Tibial artery (tissue), 4 donors: ENCODE data around the gene RNF40.

ENCODE experiments used
- DNase-seq, 2 donors: peaks; one replicate each; pipeline ENCODE4 v3.0.0-alpha.2; 2019
- H3K27ac ChIP-seq, 2 donors: fragments of 200-600 bp; sonication (generic) in 1 of 2; 1 replicate in 1 of 2; 2 replicates in 1 of 2; pipeline ENCODE4 v1.5.1; 2018 to 2019; ENCODE audit warnings: mild to moderate bottlenecking in 1 of 2
- H3K27me3 ChIP-seq, 2 donors: fragments of 200-600 bp; sonication (generic) in 1 of 2; one replicate each; pipeline versions ENCODE4 v1.5.1 to v1.6.0; 2016 to 2019
- H3K36me3 ChIP-seq, 3 donors: fragments of 200-600 bp; sonication (generic) in 2 of 3; one replicate each; pipeline ENCODE4 v1.5.1; 2016 to 2019; ENCODE audit warnings: mild to moderate bottlenecking in 2 of 3
- H3K4me1 ChIP-seq, 4 donors: fragments of 200-600 bp; sonication (generic) in 2 of 4; 1 replicate in 3 of 4; 2 replicates in 1 of 4; pipeline ENCODE4 v1.5.1; 2016 to 2019
- H3K4me3 ChIP-seq, 2 donors: fragments of 200-600 bp; sonication (generic) in 1 of 2; 1 replicate in 1 of 2; 2 replicates in 1 of 2; pipeline ENCODE4 v1.5.1; 2018 to 2019; ENCODE audit warnings: mild to moderate bottlenecking in 2 of 2
- H3K9me3 ChIP-seq, 3 donors: fragments of 200-600 bp; sonication (generic) in 1 of 3; one replicate each; pipeline ENCODE4 v1.5.1; 2016 to 2019
- intact Hi-C: fragments of 100-400 bp; cut with DNase I; formaldehyde crosslinking; loops from one replicate; pipeline ENCODE4 v1.15.0; 2023; ENCODE audit warnings: low total_unique reads
- TF ChIP-seq, protein P1 (sequence below), 2 experiments: fragments of 200-600 bp in 1 of 2; fragments of 450-650 bp in 1 of 2; IDR thresholded peaks; one replicate each; pipeline ENCODE4 v1.5.1; 2017 to 2019; ENCODE audit warnings: antibody characterized with exemption in 2 of 2, mild to moderate bottlenecking in 1 of 2, moderate library complexity in 1 of 2

The RNF40 gene

DNA sequence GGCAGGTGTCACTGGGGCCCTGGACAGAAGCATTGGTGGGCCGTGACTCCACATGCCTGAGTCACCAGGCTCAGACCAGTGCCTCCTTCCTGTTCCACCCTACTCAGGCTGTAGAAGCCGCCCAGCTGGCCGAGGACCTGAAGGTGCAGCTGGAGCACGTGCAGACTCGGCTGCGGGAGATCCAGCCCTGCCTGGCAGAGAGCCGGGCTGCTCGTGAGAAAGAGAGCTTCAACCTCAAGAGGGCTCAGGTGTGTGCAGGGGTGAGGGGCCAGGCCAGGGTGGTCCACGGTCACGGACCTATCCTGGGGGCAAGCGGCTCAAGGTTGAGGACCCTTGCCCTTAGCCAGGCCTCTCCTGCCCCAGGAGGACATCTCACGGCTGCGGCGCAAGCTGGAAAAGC, 9.6 kb downstream of the RNF40 start:
- Histone ChIP-seq H3K4me3 (no peak overlapping the region), H3K4me1 (peaks cover 0 to 23% (median 13%) of the 10 kb centered on the region in 4 donors), H3K36me3 (peaks cover 68 to 78% (median 69%) of the 10 kb centered on the region in 3 donors), H3K27ac (no peak overlapping the region), H3K27me3 (no peaks in the 10 kb centered on the region), H3K9me3 (no peaks in the 10 kb centered on the region)
- intact Hi-C loops, result loop anchor here (2.0 kb wide), 1 partner anchor 73 kb away; no protein-coding TSS in a partner anchor
- no peak for DNase-seq
- TF ChIP-seq, protein P1, sequence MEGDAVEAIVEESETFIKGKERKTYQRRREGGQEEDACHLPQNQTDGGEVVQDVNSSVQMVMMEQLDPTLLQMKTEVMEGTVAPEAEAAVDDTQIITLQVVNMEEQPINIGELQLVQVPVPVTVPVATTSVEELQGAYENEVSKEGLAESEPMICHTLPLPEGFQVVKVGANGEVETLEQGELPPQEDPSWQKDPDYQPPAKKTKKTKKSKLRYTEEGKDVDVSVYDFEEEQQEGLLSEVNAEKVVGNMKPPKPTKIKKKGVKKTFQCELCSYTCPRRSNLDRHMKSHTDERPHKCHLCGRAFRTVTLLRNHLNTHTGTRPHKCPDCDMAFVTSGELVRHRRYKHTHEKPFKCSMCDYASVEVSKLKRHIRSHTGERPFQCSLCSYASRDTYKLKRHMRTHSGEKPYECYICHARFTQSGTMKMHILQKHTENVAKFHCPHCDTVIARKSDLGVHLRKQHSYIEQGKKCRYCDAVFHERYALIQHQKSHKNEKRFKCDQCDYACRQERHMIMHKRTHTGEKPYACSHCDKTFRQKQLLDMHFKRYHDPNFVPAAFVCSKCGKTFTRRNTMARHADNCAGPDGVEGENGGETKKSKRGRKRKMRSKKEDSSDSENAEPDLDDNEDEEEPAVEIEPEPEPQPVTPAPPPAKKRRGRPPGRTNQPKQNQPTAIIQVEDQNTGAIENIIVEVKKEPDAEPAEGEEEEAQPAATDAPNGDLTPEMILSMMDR (IDR thresholded peaks at IDR 0.05), result no peak

DNA sequence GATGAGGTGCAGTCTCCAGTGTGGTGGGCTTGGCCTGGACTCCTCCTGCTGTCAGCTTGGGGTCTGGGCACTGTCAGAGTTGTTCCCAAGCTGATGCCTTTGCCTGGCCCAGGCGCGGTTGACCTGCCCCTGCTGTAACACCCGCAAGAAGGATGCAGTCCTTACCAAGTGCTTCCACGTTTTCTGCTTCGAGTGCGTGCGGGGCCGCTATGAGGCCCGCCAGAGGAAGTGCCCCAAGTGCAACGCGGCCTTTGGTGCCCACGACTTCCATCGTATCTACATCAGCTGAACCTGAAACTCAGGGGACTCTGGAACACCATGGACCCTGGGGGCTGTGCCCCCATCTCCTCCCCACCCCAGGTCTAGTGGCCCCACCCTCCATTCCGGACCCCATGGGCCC, 11.7 kb downstream of the RNF40 start:
- H3K4me3 ChIP-seq, result no peak overlapping the region
- intact Hi-C loops, result no loop called here
- TF ChIP-seq, protein P1 (IDR thresholded peaks at IDR 0.05), result no peak
- no peaks in the 10 kb centered on the region for H3K27me3 ChIP-seq
- H3K9me3 ChIP-seq, result no peaks in the 10 kb centered on the region
- DNase-seq, result no peak
- no peak overlapping the region for H3K27ac ChIP-seq
- peaks cover 48 to 57% (median 50%) of the 10 kb centered on the region in 3 donors for H3K36me3 ChIP-seq
- H3K4me1 ChIP-seq, result peaks cover 0 to 28% (median 14%) of the 10 kb centered on the region in 4 donors

DNA sequence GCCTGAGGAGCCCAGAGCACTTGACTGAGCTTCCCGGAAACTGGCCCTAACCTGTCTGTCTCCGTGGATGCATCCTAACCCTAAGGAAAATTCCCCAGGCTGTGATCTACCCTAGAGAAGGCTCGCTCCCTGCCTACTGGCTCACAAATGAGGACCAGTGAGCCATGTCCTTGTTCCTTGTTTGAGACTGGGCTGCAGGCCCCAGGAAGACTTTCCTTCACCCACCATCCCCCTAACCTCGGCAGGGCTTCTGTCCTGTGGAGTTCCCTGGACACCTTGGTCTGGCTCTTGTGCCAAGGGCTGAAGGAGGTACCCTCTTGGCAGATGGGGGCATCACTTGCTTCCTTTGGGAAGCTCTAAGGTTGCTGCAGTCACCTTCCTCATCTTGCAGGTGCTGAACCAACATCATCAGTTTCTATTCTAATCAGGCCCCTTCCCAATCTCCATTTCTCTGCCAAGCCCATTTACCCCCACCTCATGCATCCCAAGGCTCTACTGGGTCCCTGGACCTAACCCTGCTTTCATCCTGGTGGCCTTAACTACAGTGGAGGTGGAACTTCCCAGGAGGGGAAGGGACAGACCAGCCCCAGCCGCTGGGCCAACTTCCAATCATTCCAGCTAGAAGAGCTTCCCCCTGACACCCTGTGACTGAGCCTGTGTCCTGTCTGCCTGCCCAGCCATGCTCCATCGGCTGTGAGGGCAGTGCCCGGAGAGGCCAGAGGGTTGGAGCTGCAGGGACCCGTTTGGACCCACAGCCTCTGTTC, 12.4 kb downstream of the RNF40 start:
- H3K9me3 ChIP-seq, result no peaks in the 10 kb centered on the region
- peak overlapping the region; percentile 82 to 83 for H3K27ac ChIP-seq
- no peak for DNase-seq
- TF ChIP-seq, protein P1 (IDR thresholded peaks at IDR 0.05), result no peak
- peaks cover 0 to 28% (median 14%) of the 10 kb centered on the region in 4 donors for H3K4me1 ChIP-seq
- no peaks in the 10 kb centered on the region for H3K27me3 ChIP-seq
- H3K36me3 ChIP-seq, result peaks cover 41 to 50% (median 43%) of the 10 kb centered on the region in 3 donors
- peak overlapping the region; percentile 74 to 77 for H3K4me3 ChIP-seq
- intact Hi-C loops, result no loop called here

DNA sequence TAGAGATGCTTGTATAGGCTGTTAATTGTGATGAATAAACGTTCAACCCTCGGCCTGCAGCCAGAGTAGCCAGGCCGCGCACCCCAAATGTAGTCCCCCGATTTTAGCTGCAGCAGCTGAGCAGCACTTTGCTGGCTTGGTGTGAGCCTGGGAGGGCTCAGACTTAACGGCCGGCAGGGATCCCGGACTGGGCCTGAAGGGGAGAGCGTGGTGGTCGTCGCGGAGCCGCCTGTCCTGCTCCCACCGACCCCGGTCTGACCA, 12.9 kb downstream of the RNF40 start:
- peaks cover 0 to 28% (median 14%) of the 10 kb centered on the region in 4 donors for H3K4me1 ChIP-seq
- no peak for DNase-seq
- peaks cover 36 to 48% (median 38%) of the 10 kb centered on the region in 3 donors for H3K36me3 ChIP-seq
- TF ChIP-seq, protein P1 (IDR thresholded peaks at IDR 0.05), result no peak
- peak overlapping the region; percentile 74 to 77 for H3K4me3 ChIP-seq
- H3K27me3 ChIP-seq, result no peaks in the 10 kb centered on the region
- intact Hi-C loops, result no loop called here
- H3K27ac ChIP-seq, result peak overlapping the region; percentile 82 to 83
- H3K9me3 ChIP-seq, result no peaks in the 10 kb centered on the region

GRCh38 chr16:30775392-30776188, 13.5 kb downstream of the RNF40 start:
- H3K4me1 ChIP-seq, result peaks cover 0 to 28% (median 14%) of the 10 kb centered on the region in 4 donors
- intact Hi-C loops, result no loop called here
- no peaks in the 10 kb centered on the region for H3K27me3 ChIP-seq
- no peaks in the 10 kb centered on the region for H3K9me3 ChIP-seq
- TF ChIP-seq, protein P1 (IDR thresholded peaks at IDR 0.05), result no peak
- peak overlapping the region; percentile 74 to 77 for H3K4me3 ChIP-seq
- peak; percentile 82 to 89 for DNase-seq
- peak overlapping the region; percentile 82 to 83 for H3K27ac ChIP-seq
- peaks cover 31 to 48% (median 32%) of the 10 kb centered on the region in 3 donors for H3K36me3 ChIP-seq
